CD4-positive, alpha-beta T cell treated with Interleukin-4 for 1 hour (primary cell): Measurements from ENCODE around the gene KPNA1.
"Not testable (repeated sequence)": the region's sequence is repeated elsewhere in the genome, so short reads cannot be mapped to it uniquely, and the experiment has no call there.

Experiments used
- DNase-seq, 2 donors: peaks; one replicate each; pipeline ENCODE4 v3.0.0-alpha.2; 2020 to 2022

Gene KPNA1

DNA sequence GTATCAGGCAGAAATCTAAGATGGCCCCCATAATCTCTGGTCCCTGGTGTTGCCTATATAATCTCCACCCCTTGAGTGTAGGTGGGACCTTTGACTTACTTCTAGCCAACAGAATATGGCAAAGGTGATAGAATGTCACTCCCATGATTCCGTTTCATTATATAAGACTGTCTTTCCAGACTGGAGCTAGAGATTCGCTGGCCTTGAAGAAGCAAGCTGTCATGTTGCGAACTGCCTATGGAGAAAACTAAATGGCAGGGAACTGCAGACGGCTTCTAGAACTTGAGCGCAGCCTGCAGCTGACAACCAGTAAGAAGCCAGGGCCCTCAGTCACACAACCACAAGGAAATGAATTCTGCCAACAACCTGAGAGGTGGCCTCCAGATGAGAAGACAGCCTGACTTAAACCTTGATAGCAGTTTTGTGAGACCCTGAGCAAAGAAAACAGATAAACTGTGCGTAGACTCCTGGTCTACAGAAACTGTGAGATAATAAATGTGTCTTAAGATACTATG lies 2.2 kb upstream of the KPNA1 start:
- no peak for DNase-seq

DNA sequence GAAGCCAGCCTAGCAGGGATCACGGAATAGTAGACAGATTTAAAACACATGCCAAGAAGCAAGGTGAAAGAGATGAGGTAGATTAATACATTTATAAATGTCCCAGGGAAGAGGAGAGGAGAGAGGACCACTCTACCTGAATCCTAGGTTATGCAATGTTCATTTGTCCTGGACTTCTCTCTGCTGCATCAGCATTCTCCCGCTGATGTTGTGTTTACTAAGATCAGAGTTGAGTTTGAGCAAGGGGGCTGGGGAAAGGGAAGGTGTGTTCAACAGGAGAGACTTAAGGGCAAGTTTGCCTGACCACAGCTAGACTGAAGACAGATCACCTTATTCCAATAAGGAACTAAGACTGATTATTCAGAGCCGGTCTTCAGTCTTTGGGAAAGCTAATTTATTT lies 1.1 kb upstream of the KPNA1 start:
- DNase-seq, result no peak

DNA sequence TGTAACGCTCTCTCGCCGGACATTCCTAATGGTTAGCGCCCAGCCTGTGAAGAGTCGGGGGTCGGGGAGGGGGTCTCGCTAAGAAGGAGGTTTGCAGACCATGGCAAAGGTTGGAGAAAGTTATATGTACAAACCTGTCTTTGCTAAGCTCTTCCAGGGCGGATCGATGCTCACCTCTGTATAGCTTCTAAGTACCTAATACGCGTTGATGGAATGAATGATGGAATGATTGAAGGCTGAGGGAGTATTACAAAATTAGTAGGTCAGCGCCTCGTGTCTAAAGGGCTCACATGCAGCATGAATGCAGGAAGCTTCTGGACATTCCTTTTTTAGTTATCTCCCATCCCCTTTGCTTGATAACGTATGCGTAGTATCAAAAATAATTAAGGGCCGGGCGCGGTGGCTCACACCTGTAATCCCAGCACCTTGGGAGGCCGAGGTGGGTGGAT lies 305 bp upstream of the KPNA1 start:
- DNase-seq, result no peak

DNA sequence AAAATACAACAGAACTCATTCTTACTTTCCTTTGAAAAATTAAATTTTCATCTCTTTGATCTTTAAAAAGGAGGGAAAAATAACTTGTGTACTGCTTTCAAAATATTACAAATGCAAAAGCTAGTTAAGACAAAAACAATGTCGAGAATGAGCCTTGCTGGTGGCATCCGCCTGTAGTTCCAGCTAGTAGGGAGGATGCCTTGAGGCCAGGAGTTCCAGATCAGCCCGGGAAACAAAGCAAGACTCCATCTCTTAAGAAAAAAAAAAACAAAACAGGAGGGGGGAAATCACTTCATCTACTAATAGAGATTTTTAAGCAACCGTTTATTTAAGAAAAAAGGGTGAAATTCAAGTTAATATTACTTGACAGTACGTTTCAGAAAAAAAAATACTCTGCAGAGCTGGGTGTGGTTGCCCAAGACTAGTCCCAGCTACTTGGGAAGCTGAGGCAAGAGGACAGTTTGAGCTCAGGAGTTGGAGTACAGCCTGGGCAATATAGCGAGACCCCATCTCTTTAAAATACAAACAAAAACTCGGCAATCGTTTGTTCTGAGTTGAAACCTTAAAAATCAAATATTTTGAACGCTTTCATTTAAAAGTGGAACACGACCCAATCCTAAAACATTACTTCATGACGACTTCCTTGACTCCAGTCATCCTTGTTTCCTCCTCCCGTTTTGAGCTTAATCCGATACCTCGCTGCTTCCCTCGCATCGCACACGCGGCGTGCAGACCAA lies 1.2 kb downstream of the KPNA1 start:
- no peak for DNase-seq

DNA sequence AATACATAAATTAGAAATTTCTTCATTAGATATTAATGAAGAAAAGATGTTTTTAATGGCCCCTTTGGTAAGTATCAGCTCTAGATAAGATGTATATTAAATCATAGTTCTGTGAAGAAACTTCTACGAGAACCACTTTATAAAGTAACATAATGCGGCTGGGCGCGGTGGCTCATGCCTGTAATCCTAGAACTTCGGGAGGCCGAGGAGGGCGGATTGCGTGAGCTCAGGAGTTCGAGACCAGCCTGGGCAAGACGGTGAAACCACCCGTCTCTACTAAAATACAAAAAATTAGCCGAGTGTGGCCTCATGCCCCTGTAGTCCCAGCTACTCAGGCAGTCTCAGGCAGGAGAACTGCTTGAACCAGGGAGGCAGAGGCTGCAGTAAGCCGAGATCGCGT lies 2.5 kb downstream of the KPNA1 start:
- no peak for DNase-seq

- no peak for DNase-seq
Observed at GRCh38 chr3:122510878-122511535, 3.7 kb downstream of the KPNA1 start.

- not testable (repeated sequence) for DNase-seq
Observed at GRCh38 chr3:122508944-122509343, 5.8 kb downstream of the KPNA1 start.

GRCh38 chr3:122508135-122508914 lies 6.4 kb downstream of the KPNA1 start:
- DNase-seq, result no peak

DNA sequence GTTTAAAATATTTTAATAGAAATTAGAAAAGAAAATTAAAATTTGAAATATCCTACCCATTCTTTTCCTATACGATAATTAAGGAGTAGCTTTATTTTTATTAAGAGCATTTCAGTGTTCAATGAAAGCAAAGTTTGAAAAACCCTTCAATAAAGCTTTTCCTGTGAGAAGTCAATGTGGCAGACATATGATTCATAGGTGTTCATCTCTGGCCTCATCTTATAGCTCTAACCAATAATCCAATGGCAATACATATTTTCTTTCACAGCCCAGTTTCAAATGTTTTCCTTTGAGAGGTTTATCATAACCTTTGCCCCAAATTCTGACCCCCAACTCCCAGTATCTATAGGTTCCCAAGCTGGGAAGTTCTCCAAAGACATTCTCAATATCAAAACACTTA lies 8.3 kb downstream of the KPNA1 start:
- DNase-seq, result no peak

DNA sequence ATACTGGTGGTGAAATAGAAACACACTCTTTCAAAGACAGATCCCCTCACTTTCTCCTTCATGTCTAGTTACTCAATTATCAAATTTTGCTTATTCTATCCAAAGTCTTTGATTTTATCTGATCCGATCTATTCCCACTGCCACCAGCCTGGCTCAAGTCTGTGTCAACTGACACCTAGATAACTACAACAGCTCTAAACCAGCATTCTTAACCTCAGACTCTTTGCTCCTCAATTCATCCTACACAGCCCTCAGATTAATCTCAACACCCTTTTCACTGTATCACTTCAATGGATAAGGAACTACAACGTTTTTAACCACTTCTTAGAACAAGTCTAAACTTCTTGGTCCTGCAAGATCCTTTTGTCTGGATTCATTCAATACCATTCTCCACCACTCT lies 9.1 kb downstream of the KPNA1 start:
- no peak for DNase-seq

DNA sequence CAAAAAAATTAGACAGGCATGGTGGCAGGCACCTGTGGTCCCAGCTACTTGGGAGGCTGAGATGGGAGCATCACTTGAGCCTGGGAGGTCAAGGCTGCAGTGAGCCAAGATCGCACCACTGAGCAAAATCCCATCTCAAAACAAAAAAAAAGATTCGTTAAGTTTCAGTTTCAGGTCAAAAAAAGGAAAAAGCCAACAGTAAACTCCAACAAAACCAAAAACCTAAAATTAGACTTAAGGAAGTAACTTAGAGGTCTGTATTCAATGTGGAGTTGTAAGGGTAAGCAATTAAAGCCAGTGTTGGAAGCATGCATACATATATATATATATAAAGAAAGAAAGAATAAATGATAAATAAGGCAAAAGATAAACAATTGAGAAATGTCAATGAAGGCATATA lies 11.8 kb downstream of the KPNA1 start:
- DNase-seq, result no peak

DNA sequence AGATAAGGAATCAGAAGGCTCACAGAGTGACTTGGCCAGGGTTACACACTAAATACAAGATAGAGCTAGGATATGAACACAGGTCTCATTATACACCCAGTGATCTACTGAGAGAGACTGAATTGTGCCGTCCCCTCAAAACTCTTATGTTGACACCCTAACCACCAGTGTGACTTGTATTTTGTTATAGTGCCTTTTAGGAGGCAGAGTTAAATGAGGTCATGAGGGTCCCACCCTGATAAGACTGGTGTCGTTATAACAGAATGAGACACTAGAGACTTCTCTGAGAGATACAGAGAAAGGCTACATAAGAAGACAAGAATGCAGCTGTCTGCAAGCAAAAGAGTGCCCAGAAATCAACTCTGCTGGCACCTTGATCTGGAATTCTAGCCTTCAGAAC lies 12.6 kb downstream of the KPNA1 start:
- DNase-seq, result no peak

DNA sequence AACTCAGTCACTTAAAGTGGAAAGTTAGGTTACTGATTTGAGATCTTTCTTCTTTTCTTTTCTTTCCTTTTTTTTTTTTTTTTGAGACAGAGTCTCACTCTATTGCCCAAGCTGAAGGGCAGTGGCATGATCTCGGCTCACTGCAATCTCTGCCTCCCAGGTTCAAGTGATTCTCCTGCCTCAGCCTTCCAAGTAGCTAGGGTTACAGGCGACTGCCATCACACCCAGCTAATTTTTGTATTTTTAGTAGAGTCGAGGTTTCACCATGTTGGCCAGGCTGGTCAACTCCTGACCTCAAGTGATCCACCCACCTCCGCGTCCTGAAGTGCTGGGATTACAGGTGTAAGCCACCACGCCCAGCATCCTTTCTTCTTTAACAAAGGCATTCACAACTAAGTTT lies 13.8 kb downstream of the KPNA1 start:
- DNase-seq, result not testable (repeated sequence)

GRCh38 chr3:122498152-122498551 lies 16.6 kb downstream of the KPNA1 start:
- no peak for DNase-seq

- peak; percentile 30 to 51 for DNase-seq
Observed at GRCh38 chr3:122497425-122497824, 17.3 kb downstream of the KPNA1 start.

- DNase-seq, result no peak
Observed at GRCh38 chr3:122496508-122496907, 18.2 kb downstream of the KPNA1 start.

DNA sequence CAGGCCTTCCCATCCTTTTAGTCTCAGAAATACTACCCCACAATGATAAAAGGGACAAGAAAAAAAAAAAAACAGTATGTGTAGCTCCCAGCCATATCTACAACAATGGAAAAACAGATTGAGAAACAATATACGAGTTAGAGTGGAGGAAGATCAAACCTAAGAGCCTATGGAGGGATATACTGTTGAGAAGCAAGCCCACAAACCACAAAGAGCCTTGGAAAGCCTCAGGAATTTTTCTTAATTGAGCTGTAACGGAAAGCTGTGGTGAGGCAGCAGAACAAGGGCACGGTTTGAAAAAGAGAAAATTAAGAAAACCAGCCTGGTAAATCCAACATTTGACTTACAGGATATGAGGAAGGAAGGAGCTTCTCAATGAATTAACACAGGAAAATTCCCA lies 21.4 kb downstream of the KPNA1 start:
- no peak for DNase-seq

GRCh38 chr3:122488262-122488973 lies 26.3 kb downstream of the KPNA1 start:
- no peak for DNase-seq

DNA sequence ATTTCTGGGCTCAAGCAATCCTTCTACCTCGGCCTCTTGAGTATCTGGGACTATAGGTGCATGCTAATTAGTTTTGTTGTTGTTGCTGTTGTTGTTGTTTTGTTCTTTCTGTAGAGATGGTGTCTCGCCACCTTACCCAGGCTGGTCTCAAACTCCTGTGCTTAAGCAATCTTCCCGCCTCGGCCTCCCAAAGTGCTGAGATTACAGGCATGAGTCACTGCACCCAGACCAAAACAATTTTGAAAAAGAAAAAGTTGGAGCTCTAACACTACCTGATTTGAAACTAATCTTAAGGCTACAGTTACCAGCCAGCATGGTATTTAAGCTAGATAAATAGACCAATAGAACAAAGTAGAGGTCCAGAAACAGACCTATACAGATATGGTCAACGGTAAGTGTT lies 29.8 kb downstream of the KPNA1 start:
- DNase-seq, result no peak

- no peak for DNase-seq
Observed at GRCh38 chr3:122481390-122481789, 33.3 kb downstream of the KPNA1 start.

- DNase-seq, result no peak
Observed at GRCh38 chr3:122476532-122476931, 38.2 kb downstream of the KPNA1 start.

GRCh38 chr3:122475316-122475715 lies 39.4 kb downstream of the KPNA1 start:
- no peak for DNase-seq

GRCh38 chr3:122469659-122470058 lies 45.1 kb downstream of the KPNA1 start:
- DNase-seq, result no peak
